Sigmoid colon (tissue), 7 donors: ENCODE measurements around the gene MANBA. TPM values are rescaled to one million over a fixed set of nuclear protein-coding genes. Genes with fewer than 3 reads are reported as not detected.

Experiments
- DNase-seq: peaks from one replicate; pipeline ENCODE4 v3.0.0-alpha.2; 2019
- H3K27ac ChIP-seq, 4 donors: fragments of 200-600 bp; sonication (generic); one replicate each; pipeline ENCODE4 v1.5.1; 2016 to 2019; ENCODE audit warnings: mild to moderate bottlenecking in 1 of 4
- H3K27me3 ChIP-seq, 3 donors: fragments of 200-600 bp; sonication (generic); one replicate each; pipeline ENCODE4 v1.5.1; 2019; ENCODE audit warnings: mild to moderate bottlenecking in 1 of 3
- H3K36me3 ChIP-seq, 4 donors: fragments of 200-600 bp; sonication (generic); one replicate each; pipeline ENCODE4 v1.5.1; 2016 to 2019
- H3K4me1 ChIP-seq, 4 donors: fragments of 200-600 bp; sonication (generic); one replicate each; pipeline ENCODE4 v1.5.1; 2017 to 2019
- H3K4me3 ChIP-seq, 4 donors: fragments of 200-600 bp; sonication (generic); one replicate each; pipeline ENCODE4 v1.5.1; 2017 to 2019; ENCODE audit warnings: mild to moderate bottlenecking in 2 of 4, moderate library complexity in 1 of 4
- H3K9me3 ChIP-seq, 4 donors: fragments of 200-600 bp in 3 of 4; sonication (generic) in 3 of 4; one replicate each; pipeline versions ENCODE4 v1.5.1 to v1.6.1; 2013 to 2019
- CTCF ChIP-seq, 4 experiments: fragments of 450-650 bp in 3 of 4; fragments of 200-600 bp in 1 of 4; IDR thresholded peaks; one replicate each; pipeline ENCODE4 v1.5.1; 2016 to 2019; ENCODE audit warnings: antibody characterized with exemption in 4 of 4, mild to moderate bottlenecking in 3 of 4, moderate library complexity in 2 of 4
- EP300 ChIP-seq, 4 donors: sonication (generic); formaldehyde crosslinking; IDR thresholded peaks; one replicate each; pipeline ENCODE4 v1.6.1; 2017; ENCODE audit warnings: antibody characterized with exemption in 4 of 4
- POLR2A ChIP-seq, 2 donors: fragments of 450-650 bp; IDR thresholded peaks; one replicate each; pipeline ENCODE4 v1.6.1; 2016; ENCODE audit warnings: antibody characterized with exemption in 2 of 2, mild to moderate bottlenecking in 2 of 2, moderate library complexity in 2 of 2
- POLR2AphosphoS5 ChIP-seq, 4 donors: sonication (generic); formaldehyde crosslinking; IDR thresholded peaks; one replicate each; pipeline ENCODE4 v1.6.1; 2017; ENCODE audit warnings: antibody characterized with exemption in 4 of 4
- WGBS, 2 donors: extraction: QIAGEN DNeasy Blood & Tissue Kit; methylation state at CpG; one replicate each; pipeline ENCODE4 v1.1.7; 2013; 5-methylcytosine and 5-hydroxymethylcytosine counted together
- intact Hi-C: fragments of 100-400 bp; cut with DNase I; formaldehyde crosslinking; loops from one replicate; pipeline ENCODE4 v1.15.1; 2023
- polyA plus RNA-seq, 3 donors: library from polyadenylated mRNA; stranded (reverse); fragments of 200-250 nt; gene quantifications; one replicate each; pipeline ENCODE4 v1.2.3, GENCODE V29; 2013
- total RNA-seq, 4 donors: library from RNA; depleted of rRNA; stranded (reverse); fragments of >200 nt; gene quantifications; one replicate each; pipeline ENCODE4 v1.1.0, GENCODE V29; 2016
- donor health status: healthy with polysubstance abuse.
- donor health status: Bipolar disorder and iron deficiency.
- donor health status: healthy.

The MANBA gene
- total and polyA plus RNA-seq, 7 donors = 8.4 to 47.4 (median 25.3) TPM

- DNase-seq = no peak
- no peaks in the 10 kb centered on the region for H3K4me1 ChIP-seq
- H3K27me3 ChIP-seq = no peaks in the 10 kb centered on the region
- H3K4me3 ChIP-seq = no peak overlapping the region
- no peak for TF ChIP-seq EP300 (IDR thresholded peaks at IDR 0.05)
- no peak for TF ChIP-seq POLR2A (IDR thresholded peaks at IDR 0.05)
- TF ChIP-seq POLR2AphosphoS5 (IDR thresholded peaks at IDR 0.05) = no peak
- TF ChIP-seq CTCF (IDR thresholded peaks at IDR 0.05) = no peak
- no peak overlapping the region for H3K27ac ChIP-seq
- intact Hi-C loops = loop anchor here (10.0 kb wide), 1 partner anchor 157 kb away; no protein-coding TSS in a partner anchor
- H3K36me3 ChIP-seq = peaks cover 0 to 61% (median 12%) of the 10 kb centered on the region in 4 donors
- no peaks in the 10 kb centered on the region for H3K9me3 ChIP-seq
Measured at GRCh38 chr4:102592256-102592655, 168.5 kb downstream of the MANBA start.

- Histone ChIP-seq H3K4me1 (no peaks in the 10 kb centered on the region), H3K27ac (no peak overlapping the region), H3K36me3 (peaks cover 0 to 57% (median 8%) of the 10 kb centered on the region in 4 donors), H3K27me3 (no peaks in the 10 kb centered on the region), H3K9me3 (no peaks in the 10 kb centered on the region), H3K4me3 (no peak overlapping the region)
- WGBS, 2 donors = 59 to 86% methylated on average over 3 of the region's 3 CpGs
- no peak for DNase-seq
- TF ChIP-seq EP300 (IDR thresholded peaks at IDR 0.05) (no peak), CTCF (IDR thresholded peaks at IDR 0.05) (no peak), POLR2A (IDR thresholded peaks at IDR 0.05) (no peak), POLR2AphosphoS5 (IDR thresholded peaks at IDR 0.05) (no peak)
- intact Hi-C loops = loop anchor here (10.0 kb wide), 1 partner anchor 155 kb away; no protein-coding TSS in a partner anchor
Measured at GRCh38 chr4:102589743-102590142, 171.0 kb downstream of the MANBA start.

- Histone ChIP-seq H3K4me3 (no peak overlapping the region), H3K4me1 (no peaks in the 10 kb centered on the region), H3K27ac (no peak overlapping the region), H3K27me3 (no peaks in the 10 kb centered on the region), H3K36me3 (peaks cover 0 to 69% (median 18%) of the 10 kb centered on the region in 4 donors), H3K9me3 (no peaks in the 10 kb centered on the region)
- DNase-seq = no peak
- intact Hi-C loops = no loop called here
- WGBS, 2 donors = 65 to 84% methylated on average over 4 of the region's 4 CpGs
- TF ChIP-seq POLR2AphosphoS5 (IDR thresholded peaks at IDR 0.05) (no peak), EP300 (IDR thresholded peaks at IDR 0.05) (no peak), CTCF (IDR thresholded peaks at IDR 0.05) (no peak), POLR2A (IDR thresholded peaks at IDR 0.05) (no peak)
Measured at GRCh38 chr4:102586644-102587021, 174.1 kb downstream of the MANBA start.

- no peak for DNase-seq
Measured at GRCh38 chr4:102586002-102586643, 174.6 kb downstream of the MANBA start.

More at GRCh38 chr4:102586002-102586643, 174.6 kb downstream of the MANBA start:
- TF ChIP-seq POLR2A (IDR thresholded peaks at IDR 0.05) = no peak
- TF ChIP-seq POLR2AphosphoS5 (IDR thresholded peaks at IDR 0.05) = no peak
- no peak for TF ChIP-seq EP300 (IDR thresholded peaks at IDR 0.05)
- TF ChIP-seq CTCF (IDR thresholded peaks at IDR 0.05) = no peak
- Histone ChIP-seq H3K4me1 (no peaks in the 10 kb centered on the region), H3K4me3 (no peak overlapping the region), H3K36me3 (peaks cover 0 to 74% (median 20%) of the 10 kb centered on the region in 4 donors), H3K9me3 (no peaks in the 10 kb centered on the region), H3K27me3 (no peaks in the 10 kb centered on the region), H3K27ac (no peak overlapping the region)
- intact Hi-C loops = no loop called here
- WGBS, 2 donors = 83 to 90% methylated on average over 4 of the region's 4 CpGs
